22Rv1 (cell line): ENCODE measurements around the gene TMEM131.
A peak's percentile ranks its signal among the peaks of the same experiment; 100 is the strongest.

Source experiments
- H3K27ac ChIP-seq: fragments of 450-650 bp; 2 replicates; pipeline ENCODE4 v1.5.1; 2017
- ZFX ChIP-seq: fragments of 450-650 bp; IDR thresholded peaks from 2 replicates; pipeline ENCODE4 v1.6.1; 2017; ENCODE audit warnings: antibody characterized with exemption, borderline replicate concordance
- TF ChIP-seq, protein P1 (sequence below): fragments of 450-650 bp; IDR thresholded peaks from 2 replicates; pipeline ENCODE4 v1.5.1; 2017; ENCODE audit warnings: mild to moderate bottlenecking

TMEM131 gene

DNA sequence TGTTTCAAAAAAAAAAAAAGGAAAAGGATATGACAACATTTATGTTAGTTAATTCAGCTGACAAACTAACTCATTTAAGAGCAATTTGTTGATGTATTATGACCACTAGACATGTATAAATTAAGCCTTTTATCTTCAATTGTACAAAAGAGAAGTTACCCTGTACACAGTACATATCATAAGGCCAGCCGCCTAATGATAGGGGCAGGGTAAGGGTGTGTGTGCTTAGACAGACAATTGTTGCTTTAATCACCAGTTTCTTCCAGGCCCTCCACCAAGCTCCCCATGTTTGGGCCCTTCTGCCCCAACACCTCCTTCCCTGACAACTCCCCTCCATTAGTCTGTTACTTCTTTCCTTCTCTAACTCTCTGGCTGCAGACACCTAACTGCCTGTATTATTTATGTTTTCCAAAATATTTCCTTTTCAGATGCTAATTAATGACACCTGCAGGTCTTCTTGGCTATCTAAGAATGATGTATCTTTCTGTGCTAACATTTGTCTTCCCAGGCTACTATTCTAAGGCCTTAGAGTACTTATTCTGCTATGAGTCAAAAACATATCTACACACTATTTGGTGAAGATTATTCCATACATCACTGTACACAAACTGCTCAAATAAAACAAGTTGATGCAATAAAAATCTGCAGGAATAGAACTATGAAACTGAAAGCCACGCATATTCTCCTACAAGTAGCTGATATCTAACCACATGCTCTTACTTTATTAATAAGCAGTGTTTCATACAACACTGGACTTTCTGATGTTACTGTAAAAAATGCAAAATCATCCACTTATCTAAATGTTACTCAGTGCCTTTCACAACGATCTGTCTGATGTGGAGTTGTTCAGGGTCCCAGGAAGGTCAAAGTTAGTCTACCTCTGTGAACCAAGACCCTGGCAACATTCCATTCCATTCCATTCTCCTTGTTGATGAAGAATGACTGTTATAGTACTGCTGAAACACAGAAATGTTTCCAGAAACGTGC is 26.4 kb downstream of the TMEM131 start:
- H3K27ac ChIP-seq, result peak overlapping the region; percentile 68
- TF ChIP-seq, protein P1, sequence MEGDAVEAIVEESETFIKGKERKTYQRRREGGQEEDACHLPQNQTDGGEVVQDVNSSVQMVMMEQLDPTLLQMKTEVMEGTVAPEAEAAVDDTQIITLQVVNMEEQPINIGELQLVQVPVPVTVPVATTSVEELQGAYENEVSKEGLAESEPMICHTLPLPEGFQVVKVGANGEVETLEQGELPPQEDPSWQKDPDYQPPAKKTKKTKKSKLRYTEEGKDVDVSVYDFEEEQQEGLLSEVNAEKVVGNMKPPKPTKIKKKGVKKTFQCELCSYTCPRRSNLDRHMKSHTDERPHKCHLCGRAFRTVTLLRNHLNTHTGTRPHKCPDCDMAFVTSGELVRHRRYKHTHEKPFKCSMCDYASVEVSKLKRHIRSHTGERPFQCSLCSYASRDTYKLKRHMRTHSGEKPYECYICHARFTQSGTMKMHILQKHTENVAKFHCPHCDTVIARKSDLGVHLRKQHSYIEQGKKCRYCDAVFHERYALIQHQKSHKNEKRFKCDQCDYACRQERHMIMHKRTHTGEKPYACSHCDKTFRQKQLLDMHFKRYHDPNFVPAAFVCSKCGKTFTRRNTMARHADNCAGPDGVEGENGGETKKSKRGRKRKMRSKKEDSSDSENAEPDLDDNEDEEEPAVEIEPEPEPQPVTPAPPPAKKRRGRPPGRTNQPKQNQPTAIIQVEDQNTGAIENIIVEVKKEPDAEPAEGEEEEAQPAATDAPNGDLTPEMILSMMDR, result no peak
- no peak for TF ChIP-seq ZFX

DNA sequence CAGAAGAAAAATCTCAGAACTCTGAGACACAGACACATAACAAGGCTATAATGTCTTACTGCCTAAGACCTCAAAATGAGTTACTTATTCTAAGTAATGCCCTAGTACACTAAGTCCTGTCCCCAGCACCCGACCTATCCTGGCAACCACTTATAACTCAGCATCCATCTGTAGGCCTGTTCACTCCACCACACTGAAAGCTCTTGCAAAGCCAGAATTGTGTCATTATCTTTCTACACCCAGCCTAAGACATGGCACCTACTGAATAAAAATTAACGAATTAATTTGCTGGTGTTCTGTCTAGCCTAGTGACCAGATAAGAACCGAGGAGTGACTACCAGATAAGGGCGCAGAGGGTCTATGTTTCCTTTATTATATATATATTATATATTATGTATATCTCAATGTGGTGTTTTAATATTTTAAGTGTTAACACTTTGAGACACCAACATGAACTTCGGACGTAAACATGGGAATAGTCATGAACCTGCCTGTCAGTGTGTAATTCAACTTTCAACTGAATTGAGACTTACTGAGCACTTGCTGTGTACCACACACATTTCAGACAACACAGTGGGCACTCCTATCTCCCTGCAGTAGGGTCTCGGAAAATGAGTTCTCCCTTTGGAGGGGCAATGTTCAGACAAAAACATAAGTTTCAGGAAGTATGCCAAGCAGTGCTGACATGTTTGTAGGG is 27.7 kb downstream of the TMEM131 start:
- H3K27ac ChIP-seq, result no peak overlapping the region
- TF ChIP-seq, protein P1, result no peak
- no peak for TF ChIP-seq ZFX

GRCh38 chr2:97967216-97967592 is 28.5 kb downstream of the TMEM131 start:
- H3K27ac ChIP-seq, result no peak overlapping the region
- no peak for TF ChIP-seq ZFX
- TF ChIP-seq, protein P1, result no peak

DNA sequence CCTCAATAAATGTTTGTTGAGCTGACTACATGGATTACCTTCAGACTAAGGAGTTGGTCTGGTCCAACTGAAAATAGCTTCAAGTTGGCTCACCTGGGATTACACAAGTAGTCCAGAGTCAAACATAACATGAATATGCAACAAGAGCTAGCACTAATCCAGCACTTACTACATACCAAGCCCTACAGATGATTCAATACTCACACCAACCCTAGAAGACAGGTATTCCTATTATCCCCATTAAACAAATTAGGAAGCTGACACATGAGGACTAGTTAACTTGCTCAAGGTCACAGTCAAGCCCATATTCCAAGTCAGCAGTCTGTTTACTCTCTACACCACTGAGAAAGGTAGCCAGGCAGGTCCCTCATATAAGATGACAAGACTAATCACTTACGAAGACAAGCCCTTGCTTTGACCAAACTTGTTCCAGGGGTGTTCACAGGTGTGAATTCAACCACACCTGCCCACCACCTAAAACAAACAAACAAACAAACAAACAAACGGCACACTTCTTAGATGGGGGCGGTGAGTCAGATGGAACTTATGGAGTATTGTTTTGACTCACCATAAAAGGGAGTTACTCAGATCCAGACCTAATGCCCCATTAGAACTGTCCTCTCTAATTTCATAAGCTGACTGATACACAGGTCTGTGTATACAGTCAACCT is 29.1 kb downstream of the TMEM131 start:
- H3K27ac ChIP-seq, result no peak overlapping the region
- TF ChIP-seq ZFX, result no peak
- TF ChIP-seq, protein P1, result no peak

- no peak overlapping the region for H3K27ac ChIP-seq
- TF ChIP-seq, protein P1, result no peak
- TF ChIP-seq ZFX, result no peak
Observed at GRCh38 chr2:97965116-97965515, 30.6 kb downstream of the TMEM131 start.

DNA sequence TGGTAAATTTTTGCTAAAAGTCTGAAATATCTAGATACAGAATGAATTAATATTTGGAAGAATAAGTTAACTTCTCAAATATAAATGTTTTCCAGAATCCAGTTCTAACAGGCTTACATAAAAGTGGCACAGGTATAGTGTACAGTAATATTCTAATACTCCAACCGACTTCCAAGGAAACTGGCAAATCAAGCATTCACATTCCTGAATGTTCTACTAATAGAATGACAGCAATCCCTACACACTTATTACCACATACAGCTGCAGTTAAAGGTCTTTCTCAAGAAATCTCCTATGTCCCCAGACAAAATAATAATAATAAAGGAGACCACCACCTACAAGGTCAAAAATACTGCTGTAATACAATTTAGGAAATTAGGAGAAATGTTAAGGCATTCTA is 31.9 kb downstream of the TMEM131 start:
- no peak overlapping the region for H3K27ac ChIP-seq
- TF ChIP-seq, protein P1, result no peak
- no peak for TF ChIP-seq ZFX
